GM12878 (cell line): ENCODE measurements around the gene SON. TPM values are rescaled to one million over a fixed set of nuclear protein-coding genes. Genes with fewer than 3 reads are reported as not detected.
A peak's percentile ranks its signal among the peaks of the same experiment; 100 is the strongest.

Experiments used
- ATAC-seq: fragments of 200-7000 bp; cut with Tn5 transposase; 3 replicates; pipeline ENCODE4 v1.9.1; 2020; ENCODE audit warnings: mild to moderate bottlenecking, moderate library complexity
- BruUV-seq: library from RNA; stranded (reverse); fragments of 400-500 nt; replicated peaks from 2 replicates; lab custom pipeline; 2021; lab: Mats Ljungman, UMichigan
- CTCF ChIA-PET: fragments of 300-600 bp; sonication (Branson Sonifier 250); formaldehyde crosslinking; extraction: SDS; loops from one replicate; lab custom pipeline; 2021; ENCODE audit warnings: inconsistent platforms; lab: Yijun Ruan, JAX
- POLR2A ChIA-PET: fragments of 350-600 bp; formaldehyde crosslinking; extraction: SDS; loops from one replicate; lab custom pipeline; 2021; ENCODE audit warnings: inconsistent platforms; lab: Charles Lee
- RAD21 ChIA-PET: fragments of 300-600 bp; sonication (Branson Sonifier 250); formaldehyde crosslinking; loops from one replicate; lab custom pipeline; 2023; ENCODE audit warnings: antibody characterized with exemption; ENCODE audit not compliant: unreplicated experiment; lab: Charles Lee
- SMC1A ChIA-PET: fragments of 300-600 bp; sonication (Branson Sonifier 250); formaldehyde crosslinking; loops from one replicate; lab custom pipeline; 2023; ENCODE audit not compliant: unreplicated experiment, uncharacterized antibody; lab: Charles Lee
- DNase-seq: peaks from one replicate; pipeline ENCODE4 v3.0.0-alpha.2; 2011; ENCODE audit warnings: low read depth, low spot score
- FAIRE-seq: peaks from 3 replicates; lab custom pipeline; 2011; peaks lifted over from hg19 to GRCh38; lab: Jason Lieb, UNC
- H2AFZ ChIP-seq: 2 replicates; pipeline ENCODE4 v1.6.0; 2011; ENCODE audit warnings: low read depth, low read length, control low read depth; ENCODE audit not compliant: control insufficient read depth
- H3K27ac ChIP-seq: 2 replicates; pipeline ENCODE4 v1.5.1; 2011; ENCODE audit warnings: control low read depth; ENCODE audit not compliant: control insufficient read depth, insufficient read depth
- H3K27me3 ChIP-seq, 2 experiments: replicated peaks in 1 of 2; 2 replicates each; pipeline versions ENCODE4 v1.6.0 to v1.6.1; 2011; ENCODE audit warnings: low read length in 1 of 2; ENCODE audit not compliant: control insufficient read depth in 2 of 2, insufficient read depth in 2 of 2
- H3K36me3 ChIP-seq, 2 experiments: 2 replicates each; pipeline ENCODE4 v1.5.1; 2011; ENCODE audit warnings: low read length in 1 of 2; ENCODE audit not compliant: control insufficient read depth in 2 of 2, insufficient read depth in 2 of 2
- H3K4me1 ChIP-seq: 2 replicates; pipeline ENCODE4 v1.6.1; 2011; ENCODE audit warnings: mild to moderate bottlenecking, low read length, moderate library complexity, mixed read lengths; ENCODE audit not compliant: control insufficient read depth, insufficient read depth
- H3K4me2 ChIP-seq: 2 replicates; pipeline ENCODE4 v1.6.0; 2011; ENCODE audit warnings: control low read depth; ENCODE audit not compliant: control insufficient read depth, insufficient read depth
- H3K4me3 ChIP-seq: fragments of 200-600 bp; sonication (generic); 2 replicates; pipeline ENCODE4 v1.5.1; 2016
- H3K79me2 ChIP-seq: 2 replicates; pipeline ENCODE4 v1.6.0; 2011; ENCODE audit warnings: low read length; ENCODE audit not compliant: control insufficient read depth, insufficient read depth
- H3K9ac ChIP-seq: 2 replicates; pipeline ENCODE4 v1.8.0; 2011; ENCODE audit warnings: low read length, control low read depth, mixed read lengths; ENCODE audit not compliant: control insufficient read depth, insufficient read depth
- H3K9me3 ChIP-seq: replicated peaks from 3 replicates; pipeline ENCODE4 v1.5.1; 2011; ENCODE audit warnings: mild to moderate bottlenecking, low read length; ENCODE audit not compliant: control insufficient read depth, insufficient read depth
- H4K20me1 ChIP-seq: 2 replicates; pipeline ENCODE4 v1.6.0; 2011; ENCODE audit not compliant: control insufficient read depth, insufficient read depth
- ASH2L ChIP-seq: fragments of 300-600, 200-600 bp; sonication (generic); IDR thresholded peaks from 2 replicates; pipeline ENCODE4 v1.6.1; 2017; ENCODE audit warnings: low read depth, mild to moderate bottlenecking, borderline replicate concordance
- CHD1 ChIP-seq: IDR thresholded peaks from 2 replicates; pipeline ENCODE4 v1.6.1; 2012; ENCODE audit warnings: low read depth, low read length, improper control_type of control experiment
- CHD2 ChIP-seq: IDR thresholded peaks from 2 replicates; pipeline ENCODE4 v1.6.1; 2011; ENCODE audit warnings: low read depth, low read length, improper control_type of control experiment, borderline replicate concordance
- CREM ChIP-seq: IDR thresholded peaks from 2 replicates; pipeline ENCODE4 v1.6.1; 2014; ENCODE audit warnings: antibody characterized with exemption, low read depth
- EGR1 ChIP-seq, 2 experiments: IDR thresholded peaks; 1 replicate in 1 of 2; 2 replicates in 1 of 2; pipeline ENCODE4 v1.6.1; 2011 to 2012; ENCODE audit warnings: low read depth in 2 of 2, low read length in 2 of 2, borderline replicate concordance in 1 of 2, mild to moderate bottlenecking in 1 of 2, moderate library complexity in 1 of 2
- MEF2A ChIP-seq: IDR thresholded peaks from 2 replicates; pipeline ENCODE4 v1.6.1; 2011; ENCODE audit warnings: low read depth, mild to moderate bottlenecking, low read length, moderate library complexity; ENCODE audit not compliant: insufficient read depth
- MXI1 ChIP-seq: fragments of 150-350 bp; IDR thresholded peaks from 2 replicates; pipeline ENCODE4 v1.6.1; 2011; ENCODE audit warnings: low read depth, mild to moderate bottlenecking, inconsistent platforms, low read length, improper control_type of control experiment
- NFXL1 ChIP-seq: fragments of 450-650 bp; IDR thresholded peaks from 2 replicates; pipeline ENCODE4 v1.6.1; 2017; ENCODE audit warnings: antibody characterized with exemption, mild to moderate bottlenecking, borderline replicate concordance
- NR2F1 ChIP-seq: fragments of 450-650 bp; conservative IDR thresholded peaks from 2 replicates; pipeline ENCODE4 v1.6.1; 2017; ENCODE audit warnings: mild to moderate bottlenecking
- STAT1 ChIP-seq: fragments of 450-650 bp; conservative IDR thresholded peaks from 2 replicates; pipeline ENCODE4 v1.6.1; 2014; ENCODE audit warnings: antibody characterized with exemption, mild to moderate bottlenecking
- SUZ12 ChIP-seq: fragments of 200-600 bp; sonication (generic); IDR thresholded peaks from one replicate; pipeline ENCODE4 v1.6.1; 2018; ENCODE audit warnings: antibody characterized with exemption, mild to moderate bottlenecking; ENCODE audit not compliant: unreplicated experiment
- whole genome bisulfite sequencing: methylation state at CpG from one replicate; pipeline ENCODE4 v1.1.6; 2016; ENCODE audit warnings: low lambda C conversion rate; ENCODE audit not compliant: insufficient replicate concordance, insufficient coverage; ENCODE audit errors: missing lambda C conversion rate; 5-methylcytosine and 5-hydroxymethylcytosine counted together
- in situ Hi-C: fragments of 300-500 bp; cut with MboI; formaldehyde crosslinking; loops from 9 replicates; pipeline ENCODE4 v1.14.3; 2018; ENCODE audit warnings: mixed read lengths
- intact Hi-C: fragments of 100-400 bp; cut with micrococcal nuclease; formaldehyde crosslinking; loops from one replicate; pipeline ENCODE4 v1.14.2; 2022; ENCODE audit not compliant: unreplicated experiment
- polyA plus RNA-seq, 11 experiments: library from polyadenylated mRNA; depleted of rRNA in 4 of 11; unstranded in 6 of 11; stranded (reverse) in 5 of 11; fragments of >200 nt; fragmentation: Nextera tagmentation in 4 of 11; fragmentation: Illumina TruSeq in 1 of 11; extraction: Ambion mirVana in 4 of 11; extraction: Trizol in 1 of 11; gene quantifications; 1 replicate in 1 of 11; 2 replicates in 10 of 11; pipeline versions ENCODE4 v1.2.1 to v1.2.3, GENCODE V29; 2011 to 2016; ENCODE audit warnings: inconsistent platforms in 2 of 11, missing spikeins in 2 of 11, low read depth in 1 of 11
- total RNA-seq, 4 experiments: library from RNA; depleted of rRNA in 3 of 4; stranded (reverse); fragments of >200 nt in 3 of 4; fragmentation: Illumina TruSeq in 1 of 4; extraction: Trizol in 1 of 4; gene quantifications; 2 replicates each; pipeline versions ENCODE4 v1.2.1 to v1.2.3, GENCODE V29; 2013 to 2021
- TF ChIP-seq, protein P1 (sequence below): fragments of 450-650 bp; IDR thresholded peaks from 2 replicates; pipeline ENCODE4 v1.6.1; 2017; ENCODE audit warnings: mild to moderate bottlenecking
- TF ChIP-seq, protein P2 (sequence below): IDR thresholded peaks from 2 replicates; pipeline ENCODE4 v1.6.1; 2012; ENCODE audit warnings: mild to moderate bottlenecking, low read depth, low read length
- TF ChIP-seq, protein P3 (sequence below): IDR thresholded peaks from 2 replicates; pipeline ENCODE4 v1.6.1; 2012; ENCODE audit warnings: low read depth, low read length, improper control_type of control experiment

The SON gene
- total and polyA plus RNA-seq, 10 of the 15 experiments (the other 5 are each of a cell fraction or from before 2014, with no cell fraction given) = 95.7 to 788 (median 251) TPM

DNA sequence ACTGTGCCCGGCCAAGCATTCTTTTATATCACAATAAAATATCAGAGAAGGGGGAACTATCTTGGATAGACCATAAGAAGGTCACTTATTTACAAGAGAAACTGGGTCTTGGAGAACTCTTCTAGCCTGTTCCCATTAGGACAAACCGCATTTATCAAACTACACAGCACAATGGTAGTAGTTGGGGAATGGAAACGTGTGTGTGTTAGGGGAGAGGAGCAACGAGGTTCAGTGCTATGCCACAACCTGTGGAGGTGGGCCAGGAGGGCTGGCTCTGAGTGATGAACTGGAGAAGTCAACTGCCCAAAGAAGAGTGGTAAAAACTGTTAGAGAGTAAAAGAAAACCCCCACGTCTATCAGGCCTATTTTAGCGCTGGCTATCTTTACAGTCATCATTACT, 44.1 kb downstream of the SON start:
- Histone ChIP-seq H4K20me1 (no peaks in the 10 kb centered on the region), H2AFZ (no peak overlapping the region; the same call in 1 of the 2 replicates), H3K9ac (peak overlapping the region; percentile 95), H3K79me2 (peaks cover 28% of the 10 kb centered on the region), H3K9me3 (no peaks in the 10 kb centered on the region), H3K4me1 (no peaks in the 10 kb centered on the region), H3K27ac (no peak overlapping the region), H3K36me3 (peaks cover 0 to 3% of the 10 kb centered on the region in 2 experiments; a peak in 2 of 4 replicates), H3K27me3 (no peaks in the 10 kb centered on the region), H3K4me3 (peak overlapping the region; percentile 92), H3K4me2 (peak overlapping the region; percentile 79)
- CTCF ChIA-PET = interaction anchor here (1.2 to 1.5 kb wide), 2 partner anchors 19 to 21 kb away, joined by 6 to 7 read pairs; no protein-coding TSS in a partner anchor
- ATAC-seq (no peak; the same call in 2 of the 3 replicates), FAIRE-seq (no peak), DNase-seq (no peak)
- BruUV-seq = no TSS peak
- RAD21 ChIA-PET = no interaction called here
- in situ Hi-C loops (no loop called here), intact Hi-C loops (loop anchor here (5.0 kb wide), 1 partner anchor 45 kb away; the partner anchor contains the start of genes GART and SON)
- WGBS = 49% methylated on average over 6 of the region's 6 CpGs
- SMC1A ChIA-PET = interaction anchor here (1.1 kb wide), 1 partner anchor 13 kb away, joined by 3 read pairs; no protein-coding TSS in a partner anchor
- POLR2A ChIA-PET = no interaction called here
- TF ChIP-seq NFXL1 (no peak), ASH2L (no peak), CHD1 (no peak), MEF2A (no peak), CHD2 (no peak), EGR1 (IDR thresholded peaks at IDR 0.05; ENCODE audit: borderline replicate concordance in 1 of 2, low read depth in 2 of 2, low read length in 2 of 2) (no peak), NR2F1 (no peak), STAT1 (no peak), SUZ12 (no peak), MXI1 (no peak), CREM (no peak)
- TF ChIP-seq, protein P1, sequence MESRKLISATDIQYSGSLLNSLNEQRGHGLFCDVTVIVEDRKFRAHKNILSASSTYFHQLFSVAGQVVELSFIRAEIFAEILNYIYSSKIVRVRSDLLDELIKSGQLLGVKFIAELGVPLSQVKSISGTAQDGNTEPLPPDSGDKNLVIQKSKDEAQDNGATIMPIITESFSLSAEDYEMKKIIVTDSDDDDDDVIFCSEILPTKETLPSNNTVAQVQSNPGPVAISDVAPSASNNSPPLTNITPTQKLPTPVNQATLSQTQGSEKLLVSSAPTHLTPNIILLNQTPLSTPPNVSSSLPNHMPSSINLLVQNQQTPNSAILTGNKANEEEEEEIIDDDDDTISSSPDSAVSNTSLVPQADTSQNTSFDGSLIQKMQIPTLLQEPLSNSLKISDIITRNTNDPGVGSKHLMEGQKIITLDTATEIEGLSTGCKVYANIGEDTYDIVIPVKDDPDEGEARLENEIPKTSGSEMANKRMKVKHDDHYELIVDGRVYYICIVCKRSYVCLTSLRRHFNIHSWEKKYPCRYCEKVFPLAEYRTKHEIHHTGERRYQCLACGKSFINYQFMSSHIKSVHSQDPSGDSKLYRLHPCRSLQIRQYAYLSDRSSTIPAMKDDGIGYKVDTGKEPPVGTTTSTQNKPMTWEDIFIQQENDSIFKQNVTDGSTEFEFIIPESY = no peak
- TF ChIP-seq, protein P2, sequence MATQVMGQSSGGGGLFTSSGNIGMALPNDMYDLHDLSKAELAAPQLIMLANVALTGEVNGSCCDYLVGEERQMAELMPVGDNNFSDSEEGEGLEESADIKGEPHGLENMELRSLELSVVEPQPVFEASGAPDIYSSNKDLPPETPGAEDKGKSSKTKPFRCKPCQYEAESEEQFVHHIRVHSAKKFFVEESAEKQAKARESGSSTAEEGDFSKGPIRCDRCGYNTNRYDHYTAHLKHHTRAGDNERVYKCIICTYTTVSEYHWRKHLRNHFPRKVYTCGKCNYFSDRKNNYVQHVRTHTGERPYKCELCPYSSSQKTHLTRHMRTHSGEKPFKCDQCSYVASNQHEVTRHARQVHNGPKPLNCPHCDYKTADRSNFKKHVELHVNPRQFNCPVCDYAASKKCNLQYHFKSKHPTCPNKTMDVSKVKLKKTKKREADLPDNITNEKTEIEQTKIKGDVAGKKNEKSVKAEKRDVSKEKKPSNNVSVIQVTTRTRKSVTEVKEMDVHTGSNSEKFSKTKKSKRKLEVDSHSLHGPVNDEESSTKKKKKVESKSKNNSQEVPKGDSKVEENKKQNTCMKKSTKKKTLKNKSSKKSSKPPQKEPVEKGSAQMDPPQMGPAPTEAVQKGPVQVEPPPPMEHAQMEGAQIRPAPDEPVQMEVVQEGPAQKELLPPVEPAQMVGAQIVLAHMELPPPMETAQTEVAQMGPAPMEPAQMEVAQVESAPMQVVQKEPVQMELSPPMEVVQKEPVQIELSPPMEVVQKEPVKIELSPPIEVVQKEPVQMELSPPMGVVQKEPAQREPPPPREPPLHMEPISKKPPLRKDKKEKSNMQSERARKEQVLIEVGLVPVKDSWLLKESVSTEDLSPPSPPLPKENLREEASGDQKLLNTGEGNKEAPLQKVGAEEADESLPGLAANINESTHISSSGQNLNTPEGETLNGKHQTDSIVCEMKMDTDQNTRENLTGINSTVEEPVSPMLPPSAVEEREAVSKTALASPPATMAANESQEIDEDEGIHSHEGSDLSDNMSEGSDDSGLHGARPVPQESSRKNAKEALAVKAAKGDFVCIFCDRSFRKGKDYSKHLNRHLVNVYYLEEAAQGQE = no peak
- TF ChIP-seq, protein P3, sequence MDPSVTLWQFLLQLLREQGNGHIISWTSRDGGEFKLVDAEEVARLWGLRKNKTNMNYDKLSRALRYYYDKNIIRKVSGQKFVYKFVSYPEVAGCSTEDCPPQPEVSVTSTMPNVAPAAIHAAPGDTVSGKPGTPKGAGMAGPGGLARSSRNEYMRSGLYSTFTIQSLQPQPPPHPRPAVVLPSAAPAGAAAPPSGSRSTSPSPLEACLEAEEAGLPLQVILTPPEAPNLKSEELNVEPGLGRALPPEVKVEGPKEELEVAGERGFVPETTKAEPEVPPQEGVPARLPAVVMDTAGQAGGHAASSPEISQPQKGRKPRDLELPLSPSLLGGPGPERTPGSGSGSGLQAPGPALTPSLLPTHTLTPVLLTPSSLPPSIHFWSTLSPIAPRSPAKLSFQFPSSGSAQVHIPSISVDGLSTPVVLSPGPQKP = no peak
